ENCODE results near the gene HMGB4. TPM values are rescaled to one million over a fixed set of nuclear protein-coding genes. Genes with fewer than 3 reads are reported as not detected.

The HMGB4 gene
- total RNA-seq, 1 donor, result not detected

GRCh38 chr1:33899746-33900145 lies 35.9 kb downstream of the HMGB4 start:
- Histone ChIP-seq H3K36me3 (ENCODE audit: insufficient read depth, low read length) (no peaks in the 10 kb centered on the region), H3K79me2 (ENCODE audit: insufficient read depth, low read length) (no peaks in the 10 kb centered on the region), H3K4me3 (ENCODE audit: insufficient read depth, low read length) (no peak overlapping the region), H3K27me3 (ENCODE audit: insufficient read depth, low read length) (no peaks in the 10 kb centered on the region), H3K27ac (ENCODE audit: low read depth, low read length) (no peak overlapping the region), H2AFZ (ENCODE audit: low read length) (no peak overlapping the region), H3K9me3 (ENCODE audit: low read depth, low read length) (peaks cover 2% of the 10 kb centered on the region), H3K4me2 (ENCODE audit: insufficient read depth, low read length) (no peak overlapping the region), H3K4me1 (ENCODE audit: insufficient read depth, low read length) (no peaks in the 10 kb centered on the region), H4K20me1 (ENCODE audit: insufficient read depth, low read length) (no peaks in the 10 kb centered on the region)
- no peak for TF ChIP-seq CTCF (IDR thresholded peaks at IDR 0.05; ENCODE audit: extremely low read depth, low read depth, low read length)
- DNase-seq (ENCODE audit: insufficient read length, low spot score, missing footprints), result no peak

DNA sequence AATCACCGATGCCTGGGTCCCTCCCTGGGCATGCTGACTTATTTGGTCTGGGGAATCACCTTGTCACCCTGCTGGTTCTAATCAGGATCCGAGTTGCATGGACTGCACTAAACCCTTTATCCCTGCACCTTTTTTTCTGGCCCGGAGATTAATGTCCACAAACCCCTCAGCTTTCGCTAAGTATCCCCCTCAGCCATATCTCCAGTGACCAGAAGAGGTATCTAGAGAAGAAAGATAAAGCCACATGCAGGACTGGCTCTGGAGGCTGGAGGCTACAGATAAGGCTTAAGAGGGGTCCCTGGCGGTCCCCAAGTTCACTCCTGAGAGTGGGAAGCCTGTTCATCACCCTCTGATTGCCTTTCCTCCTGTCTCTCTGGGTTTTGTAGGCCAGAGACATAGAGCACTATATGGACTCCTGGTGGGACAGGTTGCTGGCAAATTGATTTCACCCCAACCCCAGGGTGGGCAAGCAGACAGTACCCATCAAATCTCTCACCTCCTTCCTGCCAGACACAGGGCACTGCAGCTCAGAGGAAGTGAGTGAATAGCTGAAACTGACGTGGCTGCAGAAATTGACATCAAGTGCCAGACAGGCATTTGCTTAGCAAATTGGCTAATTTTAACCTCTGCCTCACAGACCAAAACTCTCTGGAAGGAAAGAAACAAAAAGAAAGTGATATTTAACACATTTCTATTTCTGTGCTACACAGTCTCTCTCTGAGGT lies 38.8 kb downstream of the HMGB4 start:
- Histone ChIP-seq H3K27ac (ENCODE audit: low read depth, low read length) (no peak overlapping the region), H3K27me3 (ENCODE audit: insufficient read depth, low read length) (no peaks in the 10 kb centered on the region), H2AFZ (ENCODE audit: low read length) (no peak overlapping the region), H3K4me3 (ENCODE audit: insufficient read depth, low read length) (no peak overlapping the region), H3K4me1 (ENCODE audit: insufficient read depth, low read length) (no peaks in the 10 kb centered on the region), H3K9me3 (ENCODE audit: low read depth, low read length) (peaks cover 2% of the 10 kb centered on the region), H4K20me1 (ENCODE audit: insufficient read depth, low read length) (no peaks in the 10 kb centered on the region), H3K4me2 (ENCODE audit: insufficient read depth, low read length) (no peak overlapping the region), H3K79me2 (ENCODE audit: insufficient read depth, low read length) (no peaks in the 10 kb centered on the region), H3K36me3 (ENCODE audit: insufficient read depth, low read length) (no peaks in the 10 kb centered on the region)
- no peak for TF ChIP-seq CTCF (IDR thresholded peaks at IDR 0.05; ENCODE audit: extremely low read depth, low read depth, low read length)
- DNase-seq (ENCODE audit: insufficient read length, low spot score, missing footprints), result no peak

DNA sequence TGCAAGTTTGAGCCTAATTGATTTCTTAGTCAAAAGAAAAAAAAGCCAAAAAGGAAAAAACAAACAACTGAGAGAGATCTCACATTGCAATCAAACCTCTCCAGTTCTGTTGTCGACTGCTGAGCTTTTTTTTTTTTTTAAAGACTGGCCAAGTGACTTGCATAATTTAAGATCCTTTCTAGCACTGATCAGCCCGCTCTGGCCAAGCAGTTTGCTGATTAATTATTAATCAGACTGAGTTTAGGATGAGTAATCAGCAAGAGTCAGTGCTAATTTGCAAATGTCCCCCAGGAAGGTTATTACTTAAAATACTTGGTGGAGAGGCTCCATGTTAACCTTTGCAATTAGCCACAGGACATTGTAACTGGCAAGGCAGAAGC lies 39.3 kb downstream of the HMGB4 start:
- no peak overlapping the region for H3K27ac ChIP-seq (ENCODE audit: low read depth, low read length)
- H3K27me3 ChIP-seq (ENCODE audit: insufficient read depth, low read length), result no peaks in the 10 kb centered on the region
- H3K79me2 ChIP-seq (ENCODE audit: insufficient read depth, low read length), result no peaks in the 10 kb centered on the region
- H4K20me1 ChIP-seq (ENCODE audit: insufficient read depth, low read length), result no peaks in the 10 kb centered on the region
- no peak overlapping the region for H3K4me3 ChIP-seq (ENCODE audit: insufficient read depth, low read length)
- H2AFZ ChIP-seq (ENCODE audit: low read length), result no peak overlapping the region
- no peaks in the 10 kb centered on the region for H3K4me1 ChIP-seq (ENCODE audit: insufficient read depth, low read length)
- TF ChIP-seq CTCF (IDR thresholded peaks at IDR 0.05; ENCODE audit: extremely low read depth, low read depth, low read length), result no peak
- H3K4me2 ChIP-seq (ENCODE audit: insufficient read depth, low read length), result no peak overlapping the region
- H3K9me3 ChIP-seq (ENCODE audit: low read depth, low read length), result peaks cover 2% of the 10 kb centered on the region
- no peaks in the 10 kb centered on the region for H3K36me3 ChIP-seq (ENCODE audit: insufficient read depth, low read length)
- no peak for DNase-seq (ENCODE audit: insufficient read length, low spot score, missing footprints)

DNA sequence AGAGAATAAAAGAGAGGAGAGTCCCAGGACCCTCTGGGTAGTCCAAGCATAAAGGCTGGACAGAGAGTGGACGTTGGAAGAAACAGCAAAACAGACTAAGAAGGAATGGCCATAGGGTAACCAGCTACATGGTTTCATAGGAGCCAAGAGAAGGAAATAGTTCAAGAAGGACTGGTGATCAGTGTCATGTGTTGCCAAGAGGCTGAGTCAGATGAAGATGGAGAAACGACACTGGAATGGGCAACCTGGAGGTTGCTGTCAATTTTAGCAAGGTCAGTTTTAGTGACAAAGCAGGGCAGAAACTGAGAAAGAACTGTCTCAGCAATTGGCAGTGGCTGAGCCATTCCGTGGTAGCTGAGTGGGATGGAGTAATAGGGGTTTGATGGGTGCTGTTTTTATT lies 41.4 kb downstream of the HMGB4 start:
- Histone ChIP-seq H3K4me1 (ENCODE audit: insufficient read depth, low read length) (no peaks in the 10 kb centered on the region), H3K4me2 (ENCODE audit: insufficient read depth, low read length) (no peak overlapping the region), H3K79me2 (ENCODE audit: insufficient read depth, low read length) (no peaks in the 10 kb centered on the region), H3K27ac (ENCODE audit: low read depth, low read length) (no peak overlapping the region), H3K9me3 (ENCODE audit: low read depth, low read length) (no peaks in the 10 kb centered on the region), H2AFZ (ENCODE audit: low read length) (no peak overlapping the region), H3K36me3 (ENCODE audit: insufficient read depth, low read length) (no peaks in the 10 kb centered on the region), H3K4me3 (ENCODE audit: insufficient read depth, low read length) (no peak overlapping the region), H3K27me3 (ENCODE audit: insufficient read depth, low read length) (no peaks in the 10 kb centered on the region), H4K20me1 (ENCODE audit: insufficient read depth, low read length) (no peaks in the 10 kb centered on the region)
- TF ChIP-seq CTCF (IDR thresholded peaks at IDR 0.05; ENCODE audit: extremely low read depth, low read depth, low read length), result no peak
- no peak for DNase-seq (ENCODE audit: insufficient read length, low spot score, missing footprints)

All from osteoblast (primary cell).